Measurements from ENCODE around the gene PSENEN. TPM values are rescaled to one million over a fixed set of nuclear protein-coding genes. Genes with fewer than 3 reads are reported as not detected.

PSENEN gene
- total RNA-seq, 1 experiment from 2014 or later: 65.0 TPM

- Mint-ChIP-seq H3K36me3 (ENCODE audit: insufficient read depth, unreplicated experiment) (peaks cover 92% of the 10 kb centered on the region), H3K9me3 (ENCODE audit: unreplicated experiment) (no peaks in the 10 kb centered on the region), H3K27me3 (ENCODE audit: insufficient read depth, unreplicated experiment) (no peaks in the 10 kb centered on the region), H3K27ac (ENCODE audit: low read depth, unreplicated experiment) (no peak overlapping the region), H3K4me1 (ENCODE audit: insufficient read depth, unreplicated experiment) (peaks cover 7% of the 10 kb centered on the region), H3K4me3 (ENCODE audit: unreplicated experiment) (no peak overlapping the region)
- ChIA-PET POLR2A (no interaction called here), CTCF (no interaction called here)
- BruUV-seq (replicated peaks): no TSS peak
- TF ChIP-seq, protein P1, sequence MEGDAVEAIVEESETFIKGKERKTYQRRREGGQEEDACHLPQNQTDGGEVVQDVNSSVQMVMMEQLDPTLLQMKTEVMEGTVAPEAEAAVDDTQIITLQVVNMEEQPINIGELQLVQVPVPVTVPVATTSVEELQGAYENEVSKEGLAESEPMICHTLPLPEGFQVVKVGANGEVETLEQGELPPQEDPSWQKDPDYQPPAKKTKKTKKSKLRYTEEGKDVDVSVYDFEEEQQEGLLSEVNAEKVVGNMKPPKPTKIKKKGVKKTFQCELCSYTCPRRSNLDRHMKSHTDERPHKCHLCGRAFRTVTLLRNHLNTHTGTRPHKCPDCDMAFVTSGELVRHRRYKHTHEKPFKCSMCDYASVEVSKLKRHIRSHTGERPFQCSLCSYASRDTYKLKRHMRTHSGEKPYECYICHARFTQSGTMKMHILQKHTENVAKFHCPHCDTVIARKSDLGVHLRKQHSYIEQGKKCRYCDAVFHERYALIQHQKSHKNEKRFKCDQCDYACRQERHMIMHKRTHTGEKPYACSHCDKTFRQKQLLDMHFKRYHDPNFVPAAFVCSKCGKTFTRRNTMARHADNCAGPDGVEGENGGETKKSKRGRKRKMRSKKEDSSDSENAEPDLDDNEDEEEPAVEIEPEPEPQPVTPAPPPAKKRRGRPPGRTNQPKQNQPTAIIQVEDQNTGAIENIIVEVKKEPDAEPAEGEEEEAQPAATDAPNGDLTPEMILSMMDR (IDR thresholded peaks at IDR 0.05; ENCODE audit: unreplicated experiment): no peak
- no peak for DNase-seq (ENCODE audit: unreplicated experiment)
- intact Hi-C loops (cut with micrococcal nuclease): no loop called here
Observed at GRCh38 chr19:35724560-35724959, 20.9 kb upstream of the PSENEN start.

- Mint-ChIP-seq H3K27ac (ENCODE audit: low read depth, unreplicated experiment) (peak overlapping the region; percentile 53), H3K27me3 (ENCODE audit: insufficient read depth, unreplicated experiment) (no peaks in the 10 kb centered on the region), H3K36me3 (ENCODE audit: insufficient read depth, unreplicated experiment) (peaks cover 93% of the 10 kb centered on the region), H3K4me3 (ENCODE audit: unreplicated experiment) (no peak overlapping the region), H3K4me1 (ENCODE audit: insufficient read depth, unreplicated experiment) (peaks cover under 1% of the 10 kb centered on the region), H3K9me3 (ENCODE audit: unreplicated experiment) (no peaks in the 10 kb centered on the region)
- ChIA-PET POLR2A (no interaction called here), CTCF (no interaction called here)
- intact Hi-C loops (cut with micrococcal nuclease): no loop called here
- BruUV-seq (replicated peaks): no TSS peak
- TF ChIP-seq, protein P1 (IDR thresholded peaks at IDR 0.05; ENCODE audit: unreplicated experiment): no peak
- DNase-seq (ENCODE audit: unreplicated experiment): no peak
Observed at GRCh38 chr19:35725216-35725861, 20.1 kb upstream of the PSENEN start.

DNA sequence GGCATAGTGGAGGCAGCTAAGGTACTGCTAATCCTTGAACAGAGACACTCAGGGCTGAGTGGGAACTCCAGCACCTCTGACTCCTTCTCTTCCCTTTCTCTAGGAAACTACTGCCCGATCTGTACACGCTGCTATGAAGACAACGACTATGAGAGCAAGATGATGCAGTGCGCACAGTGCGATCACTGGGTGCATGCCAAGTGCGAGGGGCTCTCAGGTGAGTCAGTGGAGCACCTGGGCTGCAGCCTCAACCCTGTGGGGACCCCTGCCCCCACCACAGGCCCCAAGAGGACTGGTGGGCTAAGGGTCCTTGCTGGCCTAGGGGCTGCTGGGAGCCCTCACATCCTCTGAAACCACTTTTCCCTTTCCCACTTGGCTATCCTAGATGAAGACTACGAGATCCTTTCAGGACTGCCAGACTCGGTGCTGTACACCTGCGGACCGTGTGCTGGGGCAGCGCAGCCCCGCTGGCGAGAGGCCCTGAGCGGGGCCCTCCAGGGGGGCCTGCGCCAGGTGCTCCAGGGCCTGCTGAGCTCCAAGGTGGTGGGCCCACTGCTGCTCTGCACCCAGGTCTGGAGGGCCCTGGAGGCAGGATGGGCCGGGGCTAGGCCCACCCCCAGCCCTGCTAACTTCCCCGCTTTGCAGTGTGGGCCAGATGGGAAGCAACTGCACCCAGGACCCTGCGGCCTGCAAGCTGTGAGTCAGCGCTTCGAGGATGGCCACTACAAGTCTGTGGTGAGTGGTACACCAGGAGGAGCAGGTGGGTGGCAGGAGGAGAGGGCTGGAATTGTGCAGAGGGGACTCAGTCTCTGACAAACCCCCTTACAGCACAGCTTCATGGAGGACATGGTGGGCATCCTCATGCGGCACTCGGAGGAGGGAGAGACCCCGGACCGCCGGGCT is 18.1 kb upstream of the PSENEN start:
- DNase-seq (ENCODE audit: unreplicated experiment): no peak
- intact Hi-C loops (cut with micrococcal nuclease): no loop called here
- ChIA-PET CTCF (interaction anchor here (0.6 to 0.7 kb wide), 2 partner anchors 178 to 180 kb away, joined by 3 read pairs; no protein-coding TSS in a partner anchor), POLR2A (interaction anchor here (1.1 to 1.2 kb wide), 2 partner anchors 13 to 18 kb away, joined by 4 to 5 read pairs; partner anchors contain the start of genes PSENEN and U2AF1L4)
- peaks cover 85% of the 10 kb centered on the region for H3K36me3 Mint-ChIP-seq (ENCODE audit: insufficient read depth, unreplicated experiment)
- H3K4me1 Mint-ChIP-seq (ENCODE audit: insufficient read depth, unreplicated experiment): no peaks in the 10 kb centered on the region
- BruUV-seq (replicated peaks): no TSS peak
- no peak overlapping the region for H3K27ac Mint-ChIP-seq (ENCODE audit: low read depth, unreplicated experiment)
- TF ChIP-seq, protein P1 (IDR thresholded peaks at IDR 0.05; ENCODE audit: unreplicated experiment): no peak
- H3K4me3 Mint-ChIP-seq (ENCODE audit: unreplicated experiment): no peak overlapping the region
- H3K9me3 Mint-ChIP-seq (ENCODE audit: unreplicated experiment): no peaks in the 10 kb centered on the region
- H3K27me3 Mint-ChIP-seq (ENCODE audit: insufficient read depth, unreplicated experiment): no peaks in the 10 kb centered on the region
